HEK293T (cell line): ENCODE measurements around the gene COQ3.

ENCODE experiments used
- ELF4 ChIP-seq: fragments of 450-650 bp; IDR thresholded peaks from 2 replicates; pipeline ENCODE4 v1.6.1; 2017; ENCODE audit warnings: antibody characterized with exemption
- HDGF ChIP-seq: fragments of 450-650 bp; IDR thresholded peaks from 2 replicates; pipeline ENCODE4 v1.6.1; 2017; ENCODE audit warnings: antibody characterized with exemption, borderline replicate concordance
- L3MBTL2 ChIP-seq: fragments of 450-650 bp; conservative IDR thresholded peaks from 2 replicates; pipeline ENCODE4 v1.6.1; 2016; ENCODE audit warnings: mild to moderate bottlenecking
- LEF1 ChIP-seq: fragments of 450-650 bp; IDR thresholded peaks from 2 replicates; pipeline ENCODE4 v1.6.1; 2017; ENCODE audit warnings: mild to moderate bottlenecking, borderline replicate concordance
- SUZ12 ChIP-seq: fragments of 450-650 bp; IDR thresholded peaks from 2 replicates; pipeline ENCODE4 v1.6.1; 2016; ENCODE audit warnings: mild to moderate bottlenecking
- TARDBP ChIP-seq: fragments of 450-650 bp; IDR thresholded peaks from 2 replicates; pipeline ENCODE4 v1.6.1; 2016

- no peak for TF ChIP-seq L3MBTL2
- TF ChIP-seq HDGF: no peak
- no peak for TF ChIP-seq LEF1
- TF ChIP-seq TARDBP: no peak
- TF ChIP-seq SUZ12: no peak
- no peak for TF ChIP-seq ELF4
Measured at GRCh38 chr6:99366852-99367251, 27.1 kb downstream of the COQ3 start.
